HepG2 (cell line): ENCODE data around the gene DCUN1D4. TPM values are rescaled to one million over a fixed set of nuclear protein-coding genes. Genes with fewer than 3 reads are reported as not detected.

Source experiments
- ATF3 ChIP-seq: sonication (generic); formaldehyde crosslinking; IDR thresholded peaks from 2 replicates; pipeline ENCODE4 v1.4.0; 2020; ENCODE audit warnings: missing genetic modification reagents
- ELF4 ChIP-seq: sonication (generic); formaldehyde crosslinking; IDR thresholded peaks from 2 replicates; pipeline ENCODE4 v1.5.0; 2020; ENCODE audit warnings: missing genetic modification reagents, mild to moderate bottlenecking, moderate library complexity, borderline replicate concordance
- EP300 ChIP-seq, 3 experiments: sonication (generic) in 1 of 3; formaldehyde crosslinking in 1 of 3; IDR thresholded peaks; 2 replicates each; pipeline versions ENCODE4 v1.5.1 to v1.6.1; 2011 to 2020; ENCODE audit warnings: low read depth in 2 of 3, low read length in 2 of 3, borderline replicate concordance in 1 of 3, improper control_type of control experiment in 1 of 3, mild to moderate bottlenecking in 1 of 3, missing genetic modification reagents in 1 of 3, moderate library complexity in 1 of 3
- GLMP ChIP-seq: sonication (generic); formaldehyde crosslinking; IDR thresholded peaks from 2 replicates; pipeline ENCODE4 v1.9.0; 2021; ENCODE audit warnings: missing genetic modification reagents, mild to moderate bottlenecking, borderline replicate concordance
- HDAC2 ChIP-seq: sonication (generic); formaldehyde crosslinking; IDR thresholded peaks from 2 replicates; pipeline ENCODE4 v1.4.0; 2020; ENCODE audit warnings: missing genetic modification reagents
- MEIS2 ChIP-seq: sonication (generic); formaldehyde crosslinking; IDR thresholded peaks from 2 replicates; pipeline ENCODE4 v1.9.0; 2021; ENCODE audit warnings: mild to moderate bottlenecking, missing genetic modification reagents
- NCOA2 ChIP-seq: sonication (generic); formaldehyde crosslinking; IDR thresholded peaks from 2 replicates; pipeline ENCODE4 v1.8.0; 2022; ENCODE audit warnings: inconsistent platforms
- NR2F6 ChIP-seq, 2 experiments: IDR thresholded peaks; 2 replicates each; pipeline ENCODE4 v1.6.1; 2016; ENCODE audit warnings: antibody characterized with exemption in 1 of 2, mild to moderate bottlenecking in 1 of 2
- POLR2AphosphoS5 ChIP-seq: IDR thresholded peaks from 2 replicates; pipeline ENCODE4 v1.6.1; 2012; ENCODE audit warnings: low read depth, low read length
- SIN3A ChIP-seq: IDR thresholded peaks from 2 replicates; pipeline ENCODE4 v1.6.1; 2011; ENCODE audit warnings: low read depth, mild to moderate bottlenecking, control low read depth, low read length, borderline replicate concordance
- TBX2 ChIP-seq: sonication (generic); formaldehyde crosslinking; IDR thresholded peaks from 2 replicates; pipeline ENCODE4 v1.5.0; 2020; ENCODE audit warnings: missing genetic modification reagents, mild to moderate bottlenecking, borderline replicate concordance
- ZBTB34 ChIP-seq: sonication (generic); formaldehyde crosslinking; IDR thresholded peaks from 2 replicates; pipeline ENCODE4 v1.8.0; 2022; ENCODE audit warnings: mild to moderate bottlenecking, missing genetic modification reagents
- ZMYM4 ChIP-seq: sonication (generic); formaldehyde crosslinking; IDR thresholded peaks from 2 replicates; pipeline ENCODE4 v1.8.1; 2023; ENCODE audit warnings: mild to moderate bottlenecking, missing genetic modification reagents
- ZNF124 ChIP-seq: sonication (generic); formaldehyde crosslinking; IDR thresholded peaks from 2 replicates; pipeline ENCODE4 v1.4.0; 2020; ENCODE audit warnings: missing genetic modification reagents
- ZNF543 ChIP-seq: sonication (generic); formaldehyde crosslinking; IDR thresholded peaks from 2 replicates; pipeline ENCODE4 v1.4.0; 2020; ENCODE audit warnings: mild to moderate bottlenecking, missing genetic modification reagents
- ZNF761 ChIP-seq: sonication (generic); formaldehyde crosslinking; conservative IDR thresholded peaks from 2 replicates; pipeline ENCODE4 v1.4.0; 2020; ENCODE audit warnings: mild to moderate bottlenecking, missing genetic modification reagents
- polyA plus RNA-seq, 8 experiments: library from polyadenylated mRNA; depleted of rRNA in 3 of 8; stranded (reverse) in 7 of 8; unstranded in 1 of 8; fragments of >200 nt; fragmentation: Illumina TruSeq in 4 of 8; extraction: Trizol in 4 of 8; gene quantifications; 2 replicates each; pipeline versions ENCODE4 v1.2.1 to v1.2.3, GENCODE V29; 2011 to 2016; ENCODE audit warnings: low read depth in 4 of 8, missing spikeins in 1 of 8, mixed read lengths in 1 of 8; ENCODE audit not compliant: insufficient read depth in 1 of 8
- total RNA-seq, 5 experiments: library from RNA; depleted of rRNA; stranded (reverse); fragments of >200 nt; fragmentation: Illumina TruSeq; extraction: Trizol; gene quantifications; 2 replicates each; pipeline ENCODE4 v1.2.3, GENCODE V29; 2016; ENCODE audit warnings: low read depth in 1 of 5
- TF ChIP-seq, protein P1 (sequence below): sonication (generic); formaldehyde crosslinking; IDR thresholded peaks from 2 replicates; pipeline ENCODE4 v1.4.0; 2020; ENCODE audit warnings: missing genetic modification reagents, low read depth, mild to moderate bottlenecking, borderline replicate concordance
- TF ChIP-seq, protein P2 (sequence below): sonication (generic); formaldehyde crosslinking; IDR thresholded peaks from 2 replicates; pipeline ENCODE4 v1.9.0; 2022; ENCODE audit warnings: missing genetic modification reagents, mild to moderate bottlenecking, borderline replicate concordance
- TF ChIP-seq, protein P3 (sequence below): sonication (generic); formaldehyde crosslinking; conservative IDR thresholded peaks from 2 replicates; pipeline ENCODE4 v1.4.0; 2020; ENCODE audit warnings: missing genetic modification reagents

The DCUN1D4 gene
- total and polyA plus RNA-seq, 2 of the 13 experiments (the other 11 are each of a cell fraction or from before 2014, with no cell fraction given): 27.9 to 44.4 TPM

DNA sequence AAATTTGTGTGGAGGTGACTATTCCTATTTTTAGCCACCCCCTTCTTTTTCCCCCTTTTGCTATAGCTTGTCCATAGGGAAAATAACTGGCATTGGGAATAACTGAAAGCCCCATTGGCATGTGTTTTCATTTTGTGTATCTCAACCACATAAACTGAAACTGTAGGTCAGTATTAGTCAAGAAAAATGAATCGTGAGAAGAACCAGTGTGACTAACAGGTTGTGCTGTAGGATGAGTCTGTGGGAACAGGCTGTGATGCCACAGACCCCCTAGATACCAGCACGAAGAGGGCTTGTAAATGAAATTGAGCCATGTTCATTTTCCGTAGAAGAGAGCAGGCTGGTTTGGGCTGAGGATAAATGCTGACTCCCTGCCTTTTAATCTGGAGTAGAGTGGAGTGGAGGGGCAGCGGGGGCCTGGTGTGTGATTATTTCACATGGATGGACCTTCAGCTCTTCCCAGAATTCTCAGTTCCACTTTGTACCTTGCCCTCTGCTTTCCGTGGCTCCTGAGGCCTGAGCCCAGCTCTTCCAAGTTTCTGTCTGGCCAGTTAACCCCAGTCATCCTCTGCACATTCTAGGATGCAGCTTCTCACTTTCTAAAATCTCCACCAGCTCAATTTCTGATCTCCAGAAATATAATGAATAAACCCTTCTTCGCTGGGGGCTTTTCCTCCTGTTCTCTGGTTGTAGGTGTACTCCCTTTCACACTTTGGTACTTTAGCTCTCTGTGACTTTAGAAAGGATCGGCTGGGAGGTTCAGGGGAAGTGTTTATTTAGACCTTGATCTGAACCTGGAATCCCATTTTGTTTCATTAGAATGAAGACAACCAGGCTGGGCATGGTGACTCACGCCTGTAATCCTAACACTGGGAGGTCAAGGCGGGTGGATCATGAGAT lies 37.3 kb downstream of the DCUN1D4 start (continued):
- TF ChIP-seq NCOA2 (CRISPR knock-in tag) (0 out of 2 replicates have a peak, but pooled peaks have one; percentile 17), ATF3 (CRISPR knock-in tag) (peak; percentile 60; the same call in 1 of the 2 replicates), MEIS2 (CRISPR knock-in tag) (no peak), POLR2AphosphoS5 (peak; percentile 73), HDAC2 (no peak), ZBTB34 (CRISPR knock-in tag) (0 out of 2 replicates have a peak, but pooled peaks have one; percentile 33), ZMYM4 (CRISPR knock-in tag) (peak; percentile 62; the same call in 1 of the 2 replicates), SIN3A (0 out of 2 replicates have a peak, but pooled peaks have one; percentile 14), ZNF124 (CRISPR knock-in tag) (no peak), ZNF761 (CRISPR knock-in tag) (0 out of 2 replicates have a peak, but pooled peaks have one; percentile 26), ZNF543 (peak; percentile 82; the same call in 1 of the 2 replicates), ELF4 (CRISPR knock-in tag) (0 out of 2 replicates have a peak, but pooled peaks have one; percentile 52), NR2F6 (IDR thresholded peaks at IDR 0.05) (0 out of 2 replicates have a peak, but pooled peaks have one; percentile 33), NR2F6 (CRISPR knock-in tag; IDR thresholded peaks at IDR 0.05) (no peak), EP300 (IDR thresholded peaks at IDR 0.05; ENCODE audit: low read depth in 2 of 2, low read length in 2 of 2) (peak in 1 of 2 experiments; percentile 18; a peak in 1 of 4 replicates), EP300 (CRISPR knock-in tag; IDR thresholded peaks at IDR 0.05; ENCODE audit: borderline replicate concordance) (no peak), GLMP (no peak), TBX2 (peak; percentile 71)
- TF ChIP-seq, protein P1, sequence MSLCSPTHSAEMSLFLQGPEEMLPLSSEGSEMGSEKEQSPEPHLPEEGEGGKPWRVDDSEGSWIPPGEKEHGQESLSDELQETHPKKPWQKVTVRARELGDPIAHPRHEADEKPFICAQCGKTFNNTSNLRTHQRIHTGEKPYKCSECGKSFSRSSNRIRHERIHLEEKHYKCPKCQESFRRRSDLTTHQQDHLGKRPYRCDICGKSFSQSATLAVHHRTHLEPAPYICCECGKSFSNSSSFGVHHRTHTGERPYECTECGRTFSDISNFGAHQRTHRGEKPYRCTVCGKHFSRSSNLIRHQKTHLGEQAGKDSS (CRISPR knock-in tag): 0 out of 2 replicates have a peak, but pooled peaks have one; percentile 49
- TF ChIP-seq, protein P2, sequence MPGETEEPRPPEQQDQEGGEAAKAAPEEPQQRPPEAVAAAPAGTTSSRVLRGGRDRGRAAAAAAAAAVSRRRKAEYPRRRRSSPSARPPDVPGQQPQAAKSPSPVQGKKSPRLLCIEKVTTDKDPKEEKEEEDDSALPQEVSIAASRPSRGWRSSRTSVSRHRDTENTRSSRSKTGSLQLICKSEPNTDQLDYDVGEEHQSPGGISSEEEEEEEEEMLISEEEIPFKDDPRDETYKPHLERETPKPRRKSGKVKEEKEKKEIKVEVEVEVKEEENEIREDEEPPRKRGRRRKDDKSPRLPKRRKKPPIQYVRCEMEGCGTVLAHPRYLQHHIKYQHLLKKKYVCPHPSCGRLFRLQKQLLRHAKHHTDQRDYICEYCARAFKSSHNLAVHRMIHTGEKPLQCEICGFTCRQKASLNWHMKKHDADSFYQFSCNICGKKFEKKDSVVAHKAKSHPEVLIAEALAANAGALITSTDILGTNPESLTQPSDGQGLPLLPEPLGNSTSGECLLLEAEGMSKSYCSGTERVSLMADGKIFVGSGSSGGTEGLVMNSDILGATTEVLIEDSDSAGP: 0 out of 2 replicates have a peak, but pooled peaks have one; percentile 44
- TF ChIP-seq, protein P3, sequence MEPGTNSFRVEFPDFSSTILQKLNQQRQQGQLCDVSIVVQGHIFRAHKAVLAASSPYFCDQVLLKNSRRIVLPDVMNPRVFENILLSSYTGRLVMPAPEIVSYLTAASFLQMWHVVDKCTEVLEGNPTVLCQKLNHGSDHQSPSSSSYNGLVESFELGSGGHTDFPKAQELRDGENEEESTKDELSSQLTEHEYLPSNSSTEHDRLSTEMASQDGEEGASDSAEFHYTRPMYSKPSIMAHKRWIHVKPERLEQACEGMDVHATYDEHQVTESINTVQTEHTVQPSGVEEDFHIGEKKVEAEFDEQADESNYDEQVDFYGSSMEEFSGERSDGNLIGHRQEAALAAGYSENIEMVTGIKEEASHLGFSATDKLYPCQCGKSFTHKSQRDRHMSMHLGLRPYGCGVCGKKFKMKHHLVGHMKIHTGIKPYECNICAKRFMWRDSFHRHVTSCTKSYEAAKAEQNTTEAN (CRISPR knock-in tag): 0 out of 2 replicates have a peak, but pooled peaks have one; percentile 40
